Right lobe of liver (tissue), 6 donors: ENCODE data around the gene CORO6. TPM values are rescaled to one million over a fixed set of nuclear protein-coding genes. Genes with fewer than 3 reads are reported as not detected.

ENCODE experiments used
- ATAC-seq, 4 donors: fragments of 200-7000 bp; cut with Tn5 transposase; one replicate each; pipeline ENCODE4 v1.9.1; 2020; ENCODE audit warnings: mild to moderate bottlenecking in 4 of 4, moderate library complexity in 4 of 4
- DNase-seq, 3 donors: peaks; one replicate each; pipeline ENCODE4 v3.0.0-alpha.2; 2020
- H3K27ac ChIP-seq, 3 donors: fragments of 200-600 bp; one replicate each; pipeline ENCODE4 v1.8.0; 2022
- H3K27me3 ChIP-seq, 2 donors: fragments of 200-600 bp; one replicate each; pipeline ENCODE4 v1.8.0; 2022
- H3K36me3 ChIP-seq, 4 donors: fragments of 200-600 bp; sonication (generic) in 1 of 4; one replicate each; pipeline versions ENCODE4 v1.5.1 to v1.8.0; 2017 to 2022; ENCODE audit warnings: control low read depth in 1 of 4
- H3K4me1 ChIP-seq, 4 donors: fragments of 200-600 bp; sonication (generic) in 1 of 4; one replicate each; pipeline versions ENCODE4 v1.5.1 to v1.8.0; 2017 to 2022; ENCODE audit warnings: control low read depth in 1 of 4
- H3K4me3 ChIP-seq, 3 donors: fragments of 200-600 bp; one replicate each; pipeline ENCODE4 v1.8.0; 2022
- H3K9me3 ChIP-seq, 4 donors: fragments of 200-600 bp; sonication (generic) in 1 of 4; one replicate each; pipeline versions ENCODE4 v1.5.1 to v1.8.0; 2017 to 2022; ENCODE audit warnings: control low read depth in 1 of 4
- CTCF ChIP-seq, 4 donors: fragments of 200-600 bp in 3 of 4; fragments of 450-650 bp in 1 of 4; IDR thresholded peaks; one replicate each; pipeline versions ENCODE4 v1.5.1 to v1.8.0; 2016 to 2022; ENCODE audit warnings: antibody characterized with exemption in 4 of 4, mild to moderate bottlenecking in 2 of 4
- POLR2A ChIP-seq: fragments of 450-650 bp; IDR thresholded peaks from one replicate; pipeline ENCODE4 v1.6.1; 2017; ENCODE audit warnings: antibody characterized with exemption, mild to moderate bottlenecking
- WGBS: methylation state at CpG from one replicate; pipeline ENCODE4 v1.1.6; 2018; ENCODE audit warnings: low coverage, low lambda C conversion rate; ENCODE audit not compliant: insufficient coverage; ENCODE audit errors: missing lambda C conversion rate; 5-methylcytosine and 5-hydroxymethylcytosine counted together
- intact Hi-C, 2 donors: fragments of 100-400 bp; cut with DNase I; formaldehyde crosslinking; loops; one replicate each; pipeline versions ENCODE4 v1.11.2 to v1.14.1; 2022
- total RNA-seq, 6 experiments: library from RNA; depleted of rRNA in 2 of 6; stranded (reverse); fragments of >200 nt in 2 of 6; fragmentation: NEBNext Ultra II Directional in 3 of 6; extraction: Animal tissue kit (Norgen Biotek cat#: 25700) in 3 of 6; gene quantifications; one replicate each; pipeline versions ENCODE4 v1.1.0 to v1.2.4, GENCODE V29; 2016 to 2023
- donor health status: DM: no; HTN: yes; CAD: no.
- donor health status: DM: no; HTN: no; CAD: no.
- donor health status: DM: no; HTN: no; CAD: no.
- donor health status: DM: no; HTN: yes; CAD: no.
- donor health status: DM: no; HTN: yes; CAD: no.

The CORO6 gene
- total RNA-seq, 6 experiments from 2014 or later, result 0.37 to 5.1 (median 0.81) TPM

DNA sequence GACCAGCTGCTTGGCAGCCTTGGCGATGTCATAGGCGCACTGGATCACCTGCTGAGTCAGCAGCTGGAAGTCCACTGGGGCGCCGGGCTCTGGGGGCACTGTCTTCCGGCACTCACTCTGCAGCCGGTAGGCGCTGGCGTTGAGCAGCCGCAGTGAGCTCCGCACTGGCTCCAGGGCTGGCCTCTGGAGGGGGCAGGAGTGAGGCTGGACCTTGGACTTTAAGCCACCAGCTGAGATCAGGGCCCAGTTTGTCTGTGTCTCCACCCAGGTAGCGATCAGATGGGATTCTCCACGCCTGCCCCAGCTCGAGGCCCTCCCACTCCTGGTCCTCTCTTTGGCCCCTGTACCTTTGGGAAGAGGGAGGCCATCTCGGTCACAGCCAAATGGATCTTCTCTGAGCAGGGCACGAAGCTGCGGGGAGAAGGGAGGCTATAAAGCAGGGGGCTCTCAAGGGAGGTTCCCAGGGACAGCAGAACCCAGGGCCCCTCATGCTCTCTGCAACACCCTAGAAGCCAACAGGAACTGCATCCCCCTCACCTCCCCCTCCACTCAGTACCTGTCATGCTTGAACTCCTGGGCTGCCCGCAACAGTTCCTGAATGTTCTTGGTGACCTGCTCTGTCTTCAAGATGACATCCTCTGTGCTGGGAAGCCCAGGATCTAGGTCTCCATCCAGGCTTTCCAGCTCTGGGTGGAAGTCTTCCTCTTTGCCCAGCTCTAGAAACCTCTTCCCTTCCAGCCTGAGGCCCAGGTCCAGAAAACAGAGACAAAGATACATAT lies 47.8 kb downstream of the CORO6 start:
- no peaks in the 10 kb centered on the region for H3K27me3 ChIP-seq
- peak overlapping the region in 1 of 3 donors; percentile 63 for H3K27ac ChIP-seq
- H3K4me1 ChIP-seq, result peaks cover 0 to 36% (median 15%) of the 10 kb centered on the region in 4 donors
- H3K36me3 ChIP-seq, result peaks cover 0 to 18% (median 0%) of the 10 kb centered on the region in 4 donors
- DNase-seq (peak; percentile 86 to 92 (median 92)), ATAC-seq (peak; percentile 81 to 86 (median 84))
- intact Hi-C loops, result no loop called here
- 33% methylated on average over 3 of the region's 17 CpGs for WGBS
- no peaks in the 10 kb centered on the region for H3K9me3 ChIP-seq
- H3K4me3 ChIP-seq, result no peak overlapping the region
- TF ChIP-seq CTCF (IDR thresholded peaks at IDR 0.05) (peak in 3 of 4 donors; percentile 10 to 27 (median 22)), POLR2A (peak; percentile 33)

DNA sequence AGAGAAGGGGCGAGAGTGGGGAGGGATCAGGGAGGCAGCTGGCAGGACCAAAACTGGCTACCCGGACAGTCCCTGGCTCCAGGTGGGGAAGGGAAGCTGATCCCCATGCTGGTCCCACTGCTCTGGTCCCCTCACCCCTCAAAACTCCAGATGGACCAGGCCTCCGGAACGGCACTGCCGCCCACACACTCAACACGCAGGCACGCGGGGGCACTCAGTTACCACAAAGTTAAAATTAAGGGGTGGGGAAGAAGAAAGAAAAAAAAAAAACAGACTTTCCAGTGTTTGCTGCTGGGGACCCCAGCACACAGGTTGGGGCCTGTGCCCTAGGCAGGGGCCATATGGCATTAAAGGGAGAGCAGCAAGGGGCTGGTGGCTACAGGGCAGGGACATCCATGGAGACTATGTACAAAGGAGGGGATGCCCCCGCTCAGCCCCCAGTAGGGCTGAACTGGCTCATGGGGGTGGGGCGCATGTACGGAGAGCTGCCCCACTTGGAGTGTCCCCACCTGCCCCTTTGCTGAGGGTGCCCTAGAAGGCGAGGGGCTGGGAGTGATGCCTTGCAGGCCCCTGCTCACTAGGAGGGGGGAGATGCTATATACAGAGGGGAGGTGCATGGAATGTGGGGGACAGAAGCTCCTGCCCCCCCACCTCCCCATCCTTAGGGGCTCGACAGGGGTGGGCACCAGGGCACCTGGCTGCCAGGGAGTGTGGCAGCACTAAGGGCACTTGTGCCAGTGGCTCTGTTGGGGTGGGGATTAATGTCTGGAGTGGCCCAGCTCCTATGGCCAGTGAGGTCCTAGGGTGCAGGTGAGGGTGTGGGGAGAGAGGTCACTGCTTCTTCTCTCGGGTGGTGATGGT lies 48.6 kb downstream of the CORO6 start:
- peak in 2 of 3 donors; percentile 16 to 44 for DNase-seq
- Histone ChIP-seq H3K27ac (peak overlapping the region in 2 of 3 donors; percentile 26 to 63), H3K4me3 (no peak overlapping the region), H3K27me3 (no peaks in the 10 kb centered on the region), H3K4me1 (peaks cover 0 to 36% (median 15%) of the 10 kb centered on the region in 4 donors), H3K9me3 (no peaks in the 10 kb centered on the region), H3K36me3 (peaks cover 0 to 13% (median 0%) of the 10 kb centered on the region in 4 donors)
- 45% methylated on average over 6 of the region's 14 CpGs for WGBS
- intact Hi-C loops, result no loop called here
- TF ChIP-seq POLR2A, result no peak
- no peak for TF ChIP-seq CTCF (IDR thresholded peaks at IDR 0.05)
- ATAC-seq, result no peak

DNA sequence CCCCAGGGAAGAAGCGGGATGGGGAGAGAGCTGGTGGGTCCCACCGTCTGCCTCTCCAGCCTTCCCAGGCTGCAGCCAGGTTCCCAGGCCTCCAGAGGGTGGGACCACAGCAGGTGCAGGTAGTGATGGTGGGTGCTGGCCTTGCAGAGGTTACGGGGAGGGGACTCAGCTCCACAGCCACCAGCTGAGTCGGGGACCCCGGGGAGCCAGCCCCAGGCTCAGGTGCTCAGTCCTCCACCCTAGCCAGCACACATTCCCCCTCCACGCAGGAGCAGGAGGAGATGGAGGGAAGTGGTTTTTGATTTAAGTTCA lies 49.2 kb downstream of the CORO6 start:
- Histone ChIP-seq H3K4me1 (peaks cover 0 to 36% (median 15%) of the 10 kb centered on the region in 4 donors), H3K4me3 (no peak overlapping the region), H3K27me3 (no peaks in the 10 kb centered on the region), H3K36me3 (peaks cover 0 to 13% (median 0%) of the 10 kb centered on the region in 4 donors), H3K9me3 (no peaks in the 10 kb centered on the region), H3K27ac (peak overlapping the region in 2 of 3 donors; percentile 39 to 63)
- WGBS, result 60% methylated on average over 1 of the region's 6 CpGs
- peak; percentile 23 to 52 (median 42) for DNase-seq
- TF ChIP-seq POLR2A, result no peak
- TF ChIP-seq CTCF (IDR thresholded peaks at IDR 0.05), result no peak
- ATAC-seq, result no peak
- intact Hi-C loops, result no loop called here

DNA sequence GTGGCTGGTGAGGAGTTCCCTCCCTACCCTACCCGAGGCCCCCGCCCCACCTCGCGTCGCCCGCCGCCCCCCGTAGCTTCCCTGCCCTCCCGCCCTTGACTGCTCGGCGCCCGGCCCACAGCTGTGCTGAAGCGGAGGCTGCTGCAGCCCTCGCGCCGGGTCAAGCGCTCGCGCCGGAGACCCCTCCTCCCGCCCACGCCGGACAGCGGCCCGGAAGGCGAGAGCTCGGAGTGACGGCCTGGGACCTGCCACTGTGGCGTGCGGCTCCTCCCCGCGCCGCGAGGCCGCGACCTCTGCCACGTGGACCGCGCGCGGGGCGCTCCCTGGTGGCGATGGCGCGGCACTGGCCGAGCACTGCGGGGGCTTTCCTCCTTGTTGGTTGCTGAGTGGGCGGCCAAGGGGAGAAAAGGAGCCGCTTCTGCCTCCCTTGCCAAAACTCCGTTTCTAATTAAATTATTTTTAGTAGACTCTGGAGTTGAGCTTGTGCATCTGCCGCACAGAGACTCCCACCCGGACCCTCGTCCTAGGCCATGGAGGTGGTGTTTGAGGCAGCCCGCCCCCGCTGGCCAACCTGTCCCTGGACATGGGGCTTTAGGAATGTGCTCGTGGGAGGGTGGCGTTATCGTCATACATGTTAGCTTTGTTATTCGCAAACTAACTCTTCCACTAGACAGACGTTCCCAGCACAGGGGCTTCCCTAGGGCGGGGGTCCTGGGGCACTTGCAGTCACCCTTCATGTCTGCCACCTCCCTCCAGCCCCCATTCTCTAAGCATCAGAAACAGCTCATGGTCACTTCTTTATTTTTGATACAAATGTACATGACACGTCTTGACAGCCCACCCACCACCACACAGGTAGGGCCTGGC lies 49.8 kb downstream of the CORO6 start:
- Histone ChIP-seq H3K36me3 (peaks cover 0 to 13% (median 0%) of the 10 kb centered on the region in 4 donors), H3K27ac (peak overlapping the region in 2 of 3 donors; percentile 39 to 40), H3K27me3 (no peaks in the 10 kb centered on the region), H3K4me1 (peaks cover 0 to 36% (median 15%) of the 10 kb centered on the region in 4 donors), H3K4me3 (peak overlapping the region in 2 of 3 donors; percentile 42 to 52), H3K9me3 (no peaks in the 10 kb centered on the region)
- intact Hi-C loops, result no loop called here
- 14% methylated on average over 21 of the region's 62 CpGs for WGBS
- DNase-seq (peak; percentile 74 to 77 (median 75)), ATAC-seq (peak; percentile 43 to 66 (median 59))
- peak; percentile 69 to 83 (median 75) for TF ChIP-seq CTCF (IDR thresholded peaks at IDR 0.05)
- TF ChIP-seq POLR2A, result no peak
